ENCODE results near the gene NET1. TPM values are rescaled to one million over a fixed set of nuclear protein-coding genes. Genes with fewer than 3 reads are reported as not detected.

The NET1 gene
- total RNA-seq, 4 donors from 2014 or later: 50.9 to 151 (median 112) TPM

DNA sequence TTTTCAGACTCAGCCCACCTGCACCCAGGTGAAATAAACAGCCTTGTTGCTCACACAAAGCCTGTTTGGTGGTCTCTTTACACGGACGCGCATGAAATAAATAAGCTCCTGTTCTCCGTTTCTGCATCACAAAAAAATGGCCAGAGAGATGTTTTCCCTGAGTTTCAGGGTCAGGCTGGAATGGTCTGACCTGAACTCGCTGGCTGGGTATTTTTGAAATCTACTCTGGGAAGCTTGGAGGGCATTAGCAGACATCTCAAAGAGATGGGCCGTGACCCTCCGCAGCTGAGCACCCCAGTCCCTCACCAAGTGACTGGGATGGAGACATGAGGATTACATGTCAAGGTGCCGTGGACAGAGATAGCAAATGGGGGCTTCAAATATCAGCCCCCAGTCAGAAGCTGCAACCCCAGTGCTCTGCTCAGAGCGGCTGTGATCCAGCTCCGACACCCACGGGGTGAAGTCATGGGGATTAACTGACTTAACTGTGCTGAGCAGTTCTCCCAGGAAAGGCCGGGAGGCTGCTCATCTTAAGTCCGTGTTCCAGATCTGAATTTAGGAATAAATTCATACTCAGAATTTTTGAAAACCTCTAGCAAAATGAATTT is 64.7 kb downstream of the NET1 start:
- no peak for TF ChIP-seq POLR2A (IDR thresholded peaks at IDR 0.05)
- TF ChIP-seq, protein P1, sequence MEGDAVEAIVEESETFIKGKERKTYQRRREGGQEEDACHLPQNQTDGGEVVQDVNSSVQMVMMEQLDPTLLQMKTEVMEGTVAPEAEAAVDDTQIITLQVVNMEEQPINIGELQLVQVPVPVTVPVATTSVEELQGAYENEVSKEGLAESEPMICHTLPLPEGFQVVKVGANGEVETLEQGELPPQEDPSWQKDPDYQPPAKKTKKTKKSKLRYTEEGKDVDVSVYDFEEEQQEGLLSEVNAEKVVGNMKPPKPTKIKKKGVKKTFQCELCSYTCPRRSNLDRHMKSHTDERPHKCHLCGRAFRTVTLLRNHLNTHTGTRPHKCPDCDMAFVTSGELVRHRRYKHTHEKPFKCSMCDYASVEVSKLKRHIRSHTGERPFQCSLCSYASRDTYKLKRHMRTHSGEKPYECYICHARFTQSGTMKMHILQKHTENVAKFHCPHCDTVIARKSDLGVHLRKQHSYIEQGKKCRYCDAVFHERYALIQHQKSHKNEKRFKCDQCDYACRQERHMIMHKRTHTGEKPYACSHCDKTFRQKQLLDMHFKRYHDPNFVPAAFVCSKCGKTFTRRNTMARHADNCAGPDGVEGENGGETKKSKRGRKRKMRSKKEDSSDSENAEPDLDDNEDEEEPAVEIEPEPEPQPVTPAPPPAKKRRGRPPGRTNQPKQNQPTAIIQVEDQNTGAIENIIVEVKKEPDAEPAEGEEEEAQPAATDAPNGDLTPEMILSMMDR (IDR thresholded peaks at IDR 0.05): no peak

DNA sequence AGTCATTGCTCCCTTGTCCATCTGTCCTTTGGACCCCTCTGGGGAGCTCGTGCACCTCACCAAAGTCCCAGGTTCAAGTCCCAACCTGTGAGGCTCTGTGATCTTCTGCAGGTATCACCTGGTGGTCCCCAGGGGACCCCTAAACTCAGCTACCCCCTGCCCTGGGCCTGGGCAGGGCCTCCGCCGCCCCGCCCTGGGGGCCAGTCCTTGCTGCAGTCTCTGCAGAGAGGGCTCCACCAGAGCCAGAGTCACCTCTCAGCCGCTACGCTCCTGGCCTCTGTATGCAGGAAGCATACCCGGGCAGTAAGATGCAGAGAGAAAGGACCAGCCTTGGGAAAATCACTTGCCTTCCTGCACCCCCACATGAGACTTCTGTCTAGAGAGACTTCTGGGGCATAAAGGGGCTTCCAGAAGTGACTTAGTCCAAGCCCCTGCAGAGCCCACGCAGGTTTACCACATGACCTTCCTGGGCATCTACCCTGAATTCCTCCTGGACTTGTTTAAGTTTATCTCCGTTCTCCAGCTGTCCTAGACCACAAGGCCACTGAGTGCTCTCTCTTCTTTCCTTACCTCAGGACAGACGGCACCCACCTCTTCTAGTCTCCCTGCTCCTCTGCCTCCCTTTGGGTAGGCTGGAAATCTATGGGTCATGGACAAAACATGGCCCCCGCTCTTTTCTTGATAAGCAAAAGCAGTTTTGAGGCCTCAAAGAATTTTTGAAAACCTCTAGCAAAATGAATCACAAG is 65.8 kb downstream of the NET1 start:
- WGBS, 2 donors: 98 to 99% methylated on average over 6 to 10 of the region's 11 CpGs
- DNase-seq: no peak
- Histone ChIP-seq H3K27me3 (no peaks in the 10 kb centered on the region), H3K27ac (no peak overlapping the region), H3K4me1 (no peaks in the 10 kb centered on the region), H3K9me3 (no peaks in the 10 kb centered on the region), H3K36me3 (no peaks in the 10 kb centered on the region), H3K4me3 (replicated peaks in 1 of 3) (no peak overlapping the region)
- intact Hi-C loops (cut with DNase I): no loop called here
- TF ChIP-seq POLR2A (IDR thresholded peaks at IDR 0.05): no peak
- TF ChIP-seq, protein P1 (IDR thresholded peaks at IDR 0.05): no peak

More for the DNA sequence above, 64.7 kb downstream of the NET1 start:
- DNase-seq: no peak
- intact Hi-C loops (cut with DNase I): no loop called here
- Histone ChIP-seq H3K36me3 (no peaks in the 10 kb centered on the region), H3K27me3 (no peaks in the 10 kb centered on the region), H3K9me3 (no peaks in the 10 kb centered on the region), H3K4me1 (no peaks in the 10 kb centered on the region), H3K4me3 (replicated peaks in 1 of 3) (no peak overlapping the region), H3K27ac (no peak overlapping the region)
- WGBS, 2 donors: 87 to 90% methylated on average over 13 of the region's 13 CpGs

DNA sequence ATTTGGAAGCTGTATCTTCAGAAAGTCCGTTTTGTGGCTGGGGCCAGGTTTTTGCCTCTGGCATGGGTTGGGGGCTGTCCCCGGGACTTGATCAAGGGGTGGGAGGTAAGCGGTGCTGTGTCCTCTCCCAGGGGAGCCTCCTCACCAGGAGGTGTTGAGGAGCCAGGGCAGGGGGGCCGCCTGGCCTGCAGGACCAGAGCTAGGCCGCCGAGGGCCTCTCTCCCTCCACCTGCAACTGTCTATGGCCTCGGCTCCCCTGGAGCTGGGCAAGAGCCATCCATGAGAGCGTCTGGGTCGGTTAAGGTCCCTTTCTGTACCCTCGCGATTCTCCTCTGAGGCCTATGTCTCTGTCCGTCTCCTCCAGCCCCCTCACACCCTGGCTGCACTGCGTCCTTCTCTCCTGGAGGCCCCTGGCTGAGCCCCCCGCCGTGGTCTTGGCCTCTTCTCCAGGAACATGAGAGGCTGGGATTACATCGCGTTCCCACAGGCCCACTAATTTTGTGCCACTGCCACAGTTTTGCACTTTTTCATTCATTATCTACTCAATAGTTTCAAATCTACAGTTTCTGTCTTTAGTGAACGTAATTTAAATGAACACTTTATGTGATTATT is 66.4 kb downstream of the NET1 start:
- WGBS, 2 donors: 91 to 95% methylated on average over 18 of the region's 18 CpGs
- intact Hi-C loops (cut with DNase I): no loop called here
- H3K9me3 ChIP-seq: no peaks in the 10 kb centered on the region
- TF ChIP-seq, protein P1 (IDR thresholded peaks at IDR 0.05): no peak
- no peak for TF ChIP-seq POLR2A (IDR thresholded peaks at IDR 0.05)
- H3K27ac ChIP-seq: no peak overlapping the region
- no peak for DNase-seq
- H3K4me1 ChIP-seq: no peaks in the 10 kb centered on the region
- H3K36me3 ChIP-seq: no peaks in the 10 kb centered on the region
- H3K4me3 ChIP-seq (replicated peaks in 1 of 3): no peak overlapping the region
- no peaks in the 10 kb centered on the region for H3K27me3 ChIP-seq

DNA sequence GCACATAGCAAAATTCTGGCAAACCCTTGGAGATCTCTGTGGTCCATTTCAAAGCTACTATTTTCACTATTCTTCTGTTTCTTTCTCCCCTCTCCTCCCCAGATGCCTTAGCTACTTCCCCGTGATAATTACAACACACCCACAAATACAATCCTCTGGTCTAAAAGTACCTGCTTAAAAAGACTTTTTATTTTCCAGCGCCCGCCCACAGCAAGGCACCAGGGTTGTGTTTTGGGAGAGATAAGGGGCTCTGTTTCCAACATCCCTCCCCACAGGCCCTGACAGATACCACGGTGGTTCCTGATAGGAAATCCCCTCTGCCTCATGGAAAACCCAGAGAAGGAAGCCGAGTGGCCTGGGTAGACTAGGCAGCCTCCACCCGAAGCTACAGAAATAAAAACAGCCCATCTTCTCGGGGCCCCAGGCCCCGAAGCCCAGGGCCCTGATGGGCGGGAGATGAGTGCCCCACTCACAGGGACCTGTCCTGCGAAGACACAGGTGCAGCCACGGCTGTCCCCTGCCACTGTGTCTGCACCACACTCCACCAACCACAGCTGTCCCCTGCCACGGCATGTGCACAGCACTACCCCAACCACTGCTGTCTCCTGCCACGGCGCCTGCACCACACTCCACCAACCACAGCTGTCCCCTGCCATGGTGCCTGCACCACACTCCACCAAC is 67.3 kb downstream of the NET1 start:
- no peak for TF ChIP-seq POLR2A (IDR thresholded peaks at IDR 0.05)
- TF ChIP-seq, protein P1 (IDR thresholded peaks at IDR 0.05): no peak
- H3K9me3 ChIP-seq: no peaks in the 10 kb centered on the region
- no peaks in the 10 kb centered on the region for H3K36me3 ChIP-seq
- 80 to 89% methylated on average over 14 of the region's 14 CpGs for WGBS, 2 donors
- H3K27ac ChIP-seq: no peak overlapping the region
- H3K27me3 ChIP-seq: no peaks in the 10 kb centered on the region
- H3K4me3 ChIP-seq (replicated peaks in 1 of 3): no peak overlapping the region
- intact Hi-C loops (cut with DNase I): no loop called here
- no peaks in the 10 kb centered on the region for H3K4me1 ChIP-seq
- no peak for DNase-seq

Measured in thyroid gland (tissue), 4 donors.